HepG2 (cell line): ENCODE data around the gene OR6A2.

Experiments
- BHLHE40 ChIP-seq: IDR thresholded peaks from 2 replicates; pipeline ENCODE4 v1.6.1; 2011; ENCODE audit warnings: low read length, improper control_type of control experiment
- CTCF ChIP-seq: sonication (generic); formaldehyde crosslinking; IDR thresholded peaks from 2 replicates; pipeline ENCODE4 v1.5.0; 2020; ENCODE audit warnings: mild to moderate bottlenecking, missing genetic modification reagents, moderate library complexity
- DPF2 ChIP-seq: sonication (generic); formaldehyde crosslinking; IDR thresholded peaks from 2 replicates; pipeline ENCODE4 v1.4.0; 2020; ENCODE audit warnings: mild to moderate bottlenecking, low read depth, missing genetic modification reagents, borderline replicate concordance
- JUND ChIP-seq: sonication (generic); formaldehyde crosslinking; IDR thresholded peaks from 2 replicates; pipeline ENCODE4 v1.8.0; 2022; ENCODE audit warnings: mild to moderate bottlenecking, missing genetic modification reagents
- MAX ChIP-seq: IDR thresholded peaks from 2 replicates; pipeline ENCODE4 v1.6.1; 2012; ENCODE audit warnings: inconsistent platforms
- MXI1 ChIP-seq: IDR thresholded peaks from 3 replicates; pipeline ENCODE4 v1.6.1; 2012; ENCODE audit warnings: low read depth, low read length, inconsistent platforms, borderline replicate concordance
- POLR2A ChIP-seq, 2 experiments: IDR thresholded peaks; 2 replicates each; pipeline ENCODE4 v1.6.1; 2011; ENCODE audit warnings: low read depth in 2 of 2, low read length in 2 of 2, mild to moderate bottlenecking in 1 of 2, moderate library complexity in 1 of 2; ENCODE audit not compliant: insufficient read depth in 1 of 2
- SP5 ChIP-seq: IDR thresholded peaks from 2 replicates; pipeline ENCODE4 v1.6.1; 2016; ENCODE audit warnings: low read depth, borderline replicate concordance
- ZNF274 ChIP-seq: sonication (generic); formaldehyde crosslinking; IDR thresholded peaks from 2 replicates; pipeline ENCODE4 v1.5.1; 2020; ENCODE audit warnings: mild to moderate bottlenecking, missing genetic modification reagents
- ZNF737 ChIP-seq: sonication (generic); formaldehyde crosslinking; IDR thresholded peaks from 2 replicates; pipeline ENCODE4 v1.5.0; 2020; ENCODE audit warnings: missing genetic modification reagents, mild to moderate bottlenecking, borderline replicate concordance

DNA sequence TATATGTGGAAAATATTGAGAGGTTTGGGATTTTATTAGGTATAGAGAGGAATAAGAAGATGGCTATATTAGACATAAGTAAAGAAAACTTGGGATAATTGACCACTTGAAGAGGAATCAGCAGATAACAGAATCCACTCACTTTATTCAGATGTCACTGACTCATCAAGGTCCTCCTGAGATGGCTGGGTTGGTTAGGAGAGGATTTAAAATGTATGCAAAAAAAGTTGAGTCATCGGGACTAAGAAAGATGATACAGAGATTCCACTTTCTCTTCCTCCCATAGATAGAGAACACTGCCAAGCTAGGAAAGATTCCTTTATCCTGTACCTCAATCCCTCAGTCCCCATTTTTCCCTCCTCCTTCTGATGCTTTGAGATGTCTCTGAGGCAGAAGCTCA, at the start of gene OR6A2:
- TF ChIP-seq MAX, result no peak
- no peak for TF ChIP-seq CTCF (CRISPR knock-in tag)
- no peak for TF ChIP-seq BHLHE40
- TF ChIP-seq MXI1, result no peak
- no peak for TF ChIP-seq DPF2 (CRISPR knock-in tag)
- no peak for TF ChIP-seq SP5 (CRISPR knock-in tag)
- no peak for TF ChIP-seq ZNF737 (CRISPR knock-in tag)
- TF ChIP-seq ZNF274, result no peak
- no peak for TF ChIP-seq JUND (CRISPR knock-in tag)
- TF ChIP-seq POLR2A (IDR thresholded peaks at IDR 0.05; ENCODE audit: insufficient read depth in 1 of 2, low read depth in 2 of 2, low read length in 2 of 2), result no peak
